H9 (cell line): Measurements from ENCODE around the gene BSG. TPM values are rescaled to one million over a fixed set of nuclear protein-coding genes. Genes with fewer than 3 reads are reported as not detected.
A peak's percentile ranks its signal among the peaks of the same experiment; 100 is the strongest.

ENCODE experiments used
- DNase-seq: peaks from one replicate; pipeline ENCODE4 v3.0.0-alpha.2; 2017
- H2AFZ ChIP-seq: one replicate; pipeline ENCODE4 v1.6.1; 2013; ENCODE audit warnings: mild to moderate bottlenecking, low read length, control low read depth, moderate library complexity
- H2AK5ac ChIP-seq: 2 replicates; pipeline ENCODE4 v1.6.1; 2013; ENCODE audit warnings: low read length, control low read depth, mixed read lengths; ENCODE audit not compliant: insufficient read length
- H2BK120ac ChIP-seq: one replicate; pipeline ENCODE4 v1.6.1; 2013; ENCODE audit warnings: low read depth, mild to moderate bottlenecking, low read length, control low read depth, inconsistent platforms; ENCODE audit not compliant: poor library complexity, severe bottlenecking
- H2BK12ac ChIP-seq: 2 replicates; pipeline ENCODE4 v1.6.1; 2013; ENCODE audit warnings: low read length, control low read depth, mixed read lengths, low read depth; ENCODE audit not compliant: insufficient read length
- H2BK15ac ChIP-seq: 2 replicates; pipeline ENCODE4 v1.6.1; 2013; ENCODE audit warnings: low read depth, low read length, control low read depth
- H2BK20ac ChIP-seq: one replicate; pipeline ENCODE4 v1.6.1; 2013; ENCODE audit warnings: low read depth, mild to moderate bottlenecking, low read length, control low read depth, inconsistent platforms; ENCODE audit not compliant: poor library complexity, severe bottlenecking
- H2BK5ac ChIP-seq: 2 replicates; pipeline ENCODE4 v1.6.1; 2013; ENCODE audit warnings: low read length, control low read depth, mixed read lengths; ENCODE audit not compliant: insufficient read length
- H3K14ac ChIP-seq: 2 replicates; pipeline ENCODE4 v1.6.1; 2013; ENCODE audit warnings: low read length, control low read depth; ENCODE audit not compliant: insufficient read depth
- H3K18ac ChIP-seq: 2 replicates; pipeline ENCODE4 v1.6.1; 2013; ENCODE audit warnings: low read depth, mild to moderate bottlenecking, mixed read lengths, low read length, control low read depth; ENCODE audit not compliant: insufficient read length
- H3K23ac ChIP-seq: 2 replicates; pipeline ENCODE4 v1.6.1; 2013; ENCODE audit warnings: low read length, control low read depth, mixed read lengths, low read depth; ENCODE audit not compliant: insufficient read length
- H3K23me2 ChIP-seq: 2 replicates; pipeline ENCODE4 v1.6.1; 2013; ENCODE audit warnings: low read depth, mild to moderate bottlenecking, mixed read lengths, low read length, control low read depth; ENCODE audit not compliant: insufficient read length, poor library complexity, severe bottlenecking
- H3K27ac ChIP-seq: 2 replicates; pipeline ENCODE4 v1.5.1; 2013; ENCODE audit warnings: low read length, control low read depth, mixed read lengths, low read depth; ENCODE audit not compliant: insufficient read length
- H3K27me3 ChIP-seq: 2 replicates; pipeline ENCODE4 v1.6.1; 2013; ENCODE audit warnings: low read length, control low read depth, inconsistent platforms; ENCODE audit not compliant: insufficient read depth
- H3K4ac ChIP-seq: 2 replicates; pipeline ENCODE4 v1.6.1; 2013; ENCODE audit warnings: low read depth, mild to moderate bottlenecking, control low read depth, inconsistent platforms, low read length, moderate library complexity
- H3K4me1 ChIP-seq: 2 replicates; pipeline ENCODE4 v1.6.1; 2013; ENCODE audit warnings: low read length, control low read depth, inconsistent platforms; ENCODE audit not compliant: insufficient read depth
- H3K4me2 ChIP-seq: 2 replicates; pipeline ENCODE4 v1.6.1; 2013; ENCODE audit warnings: low read length, control low read depth, mixed read lengths; ENCODE audit not compliant: insufficient read length, insufficient read depth
- H3K56ac ChIP-seq: 2 replicates; pipeline ENCODE4 v1.6.1; 2013; ENCODE audit warnings: low read depth, mild to moderate bottlenecking, mixed read lengths, low read length, control low read depth; ENCODE audit not compliant: insufficient read length
- H3K79me1 ChIP-seq: 2 replicates; pipeline ENCODE4 v1.6.1; 2013; ENCODE audit warnings: low read depth, mild to moderate bottlenecking, moderate library complexity, low read length, control low read depth, inconsistent platforms; ENCODE audit not compliant: insufficient read depth, poor library complexity, severe bottlenecking
- H3K79me2 ChIP-seq: 2 replicates; pipeline ENCODE4 v1.6.1; 2013; ENCODE audit warnings: low read length, control low read depth, inconsistent platforms; ENCODE audit not compliant: insufficient read depth
- H3K9ac ChIP-seq: 2 replicates; pipeline ENCODE4 v1.6.1; 2013; ENCODE audit warnings: low read length, control low read depth, mixed read lengths; ENCODE audit not compliant: insufficient read length; ENCODE audit errors: extremely low read depth
- H3K9me3 ChIP-seq: one replicate; pipeline ENCODE4 v1.6.1; 2013; ENCODE audit warnings: low read depth, low read length, inconsistent platforms; ENCODE audit not compliant: control insufficient read depth
- H3T11ph ChIP-seq: one replicate; pipeline ENCODE4 v1.6.1; 2013; ENCODE audit warnings: mild to moderate bottlenecking, low read length, control low read depth, inconsistent platforms
- H4K20me1 ChIP-seq: one replicate; pipeline ENCODE4 v1.6.1; 2013; ENCODE audit not compliant: control insufficient read depth, insufficient read length, insufficient read depth
- H4K5ac ChIP-seq: 2 replicates; pipeline ENCODE4 v1.6.1; 2013; ENCODE audit warnings: low read depth, mild to moderate bottlenecking, mixed read lengths, low read length, control low read depth; ENCODE audit not compliant: insufficient read length
- H4K8ac ChIP-seq: replicated peaks from 2 replicates; pipeline ENCODE4 v1.6.1; 2013; ENCODE audit warnings: low read length, control low read depth, mixed read lengths, low read depth; ENCODE audit not compliant: insufficient read length
- H4K91ac ChIP-seq: 2 replicates; pipeline ENCODE4 v1.6.1; 2013; ENCODE audit warnings: low read depth, mild to moderate bottlenecking, moderate library complexity, mixed read lengths, low read length, control low read depth; ENCODE audit not compliant: insufficient read length
- H3K27ac Mint-ChIP-seq, 3 experiments: 2 replicates in 2 of 3; 3 replicates in 1 of 3; pipeline ENCODE4 v1.8.0; 2020 to 2021; ENCODE audit warnings: mixed read lengths in 3 of 3, mild to moderate bottlenecking in 1 of 3, moderate library complexity in 1 of 3
- H3K27me3 Mint-ChIP-seq: 2 replicates; pipeline ENCODE4 v1.8.0; 2021; ENCODE audit warnings: low read depth, mild to moderate bottlenecking, moderate library complexity, mixed read lengths
- H3K36me3 Mint-ChIP-seq, 3 experiments: 2 replicates in 2 of 3; 3 replicates in 1 of 3; pipeline ENCODE4 v1.8.0; 2020 to 2021; ENCODE audit warnings: low read depth in 3 of 3, mixed read lengths in 3 of 3; ENCODE audit not compliant: insufficient read depth in 1 of 3
- H3K4me1 Mint-ChIP-seq, 2 experiments: 2 replicates each; pipeline ENCODE4 v1.8.0; 2020; ENCODE audit warnings: mixed read lengths in 2 of 2
- H3K4me3 Mint-ChIP-seq, 2 experiments: 2 replicates in 1 of 2; 3 replicates in 1 of 2; pipeline ENCODE4 v1.8.0; 2020 to 2021; ENCODE audit warnings: mild to moderate bottlenecking in 2 of 2, mixed read lengths in 2 of 2, moderate library complexity in 1 of 2
- H3K9me3 Mint-ChIP-seq, 2 experiments: 2 replicates in 1 of 2; 3 replicates in 1 of 2; pipeline ENCODE4 v1.8.0; 2020; ENCODE audit warnings: mild to moderate bottlenecking in 2 of 2, mixed read lengths in 2 of 2, moderate library complexity in 1 of 2
- WGBS: extraction: QIAGEN DNeasy Blood & Tissue Kit; methylation state at CpG from one replicate; pipeline ENCODE4 v1.1.7; 2013; ENCODE audit warnings: missing lambda C conversion rate, low lambda C conversion rate, mixed read lengths; ENCODE audit not compliant: insufficient read length; ENCODE audit errors: extremely low coverage; 5-methylcytosine and 5-hydroxymethylcytosine counted together
- total RNA-seq: library from RNA; stranded (reverse); gene quantifications from 2 replicates; pipeline ENCODE4 v1.2.1, GENCODE V29; 2021
- TF ChIP-seq, protein P1 (sequence below): fragments of 200-600 bp; sonication (generic); conservative IDR thresholded peaks from 3 replicates; pipeline ENCODE4 v1.8.0; 2021; ENCODE audit warnings: antibody characterized with exemption, mild to moderate bottlenecking

BSG gene
- total RNA-seq, 1 experiment from 2014 or later: 715 TPM

DNA sequence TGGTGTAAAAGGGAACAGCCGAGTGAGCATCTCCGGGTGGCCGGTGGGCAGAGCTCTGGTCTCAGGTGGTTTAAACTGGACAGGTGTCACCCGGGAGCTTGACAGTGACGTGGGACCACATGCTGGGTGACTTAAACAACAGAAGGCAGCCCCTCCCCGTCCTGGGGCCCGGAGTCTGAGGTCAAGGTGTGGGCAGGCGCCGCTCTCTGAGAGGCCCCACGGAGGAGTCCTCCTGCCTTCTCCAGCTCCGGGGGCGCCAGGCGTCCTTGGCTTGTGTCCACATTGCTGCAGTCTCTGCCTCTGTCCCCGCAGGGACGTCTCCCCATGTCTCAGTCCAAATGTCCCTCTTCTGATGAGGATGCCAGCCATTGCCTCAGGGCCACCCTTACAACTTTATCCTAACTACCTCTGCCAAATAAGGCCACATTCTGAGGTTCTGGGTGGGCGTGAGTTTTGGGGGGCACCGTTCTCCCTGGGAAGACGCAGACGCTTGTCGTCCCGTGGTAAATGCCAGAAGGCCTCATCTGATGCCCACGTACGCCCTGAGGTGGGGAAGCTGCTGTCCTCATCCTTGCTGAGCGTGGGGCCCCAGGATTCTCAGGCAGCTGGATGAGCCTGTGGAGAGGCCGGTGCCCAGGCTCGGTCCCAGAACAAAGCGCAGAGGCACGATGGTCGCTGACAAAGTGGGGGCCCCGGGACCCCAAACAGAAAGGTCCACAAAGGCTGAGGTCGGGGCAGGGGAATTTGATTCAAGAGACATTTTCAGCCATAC is 15.6 kb upstream of the BSG start:
- Mint-ChIP-seq H3K4me1 (peaks cover 7 to 11% of the 10 kb centered on the region in 2 experiments), H3K27me3 (peaks cover 10% of the 10 kb centered on the region), H3K4me3 (no peak overlapping the region), H3K9me3 (peaks cover 3 to 8% of the 10 kb centered on the region in 2 experiments; a peak in 4 of 5 replicates), H3K27ac (no peak overlapping the region), H3K36me3 (peaks cover 0 to 4% (median 2%) of the 10 kb centered on the region in 3 experiments; a peak in 3 of 7 replicates)
- Histone ChIP-seq H2BK5ac (no peak overlapping the region), H2BK15ac (no peak overlapping the region), H3K9me3 (no peaks in the 10 kb centered on the region), H3K27me3 (no peaks in the 10 kb centered on the region), H2BK120ac (no peak overlapping the region), H3K14ac (no peak overlapping the region), H3K9ac (no peak overlapping the region), H3K4me1 (no peaks in the 10 kb centered on the region), H3K4ac (no peak overlapping the region), H4K20me1 (no peaks in the 10 kb centered on the region), H3K27ac (no peak overlapping the region), H4K8ac (no peak overlapping the region), H2AK5ac (no peak overlapping the region), H3K18ac (no peak overlapping the region), H3K23ac (no peak overlapping the region), H2AFZ (no peak overlapping the region), H3T11ph (no peak overlapping the region), H2BK20ac (no peak overlapping the region), H3K79me2 (no peaks in the 10 kb centered on the region), H2BK12ac (no peak overlapping the region), H3K4me2 (no peak overlapping the region), H3K56ac (no peak overlapping the region), H3K23me2 (no peaks in the 10 kb centered on the region), H3K79me1 (no peaks in the 10 kb centered on the region), H4K5ac (no peak overlapping the region), H4K91ac (no peak overlapping the region)
- no CpG with 5 or more reads among the region's 31 CpGs for WGBS
- DNase-seq: peak; percentile 27
- TF ChIP-seq, protein P1, sequence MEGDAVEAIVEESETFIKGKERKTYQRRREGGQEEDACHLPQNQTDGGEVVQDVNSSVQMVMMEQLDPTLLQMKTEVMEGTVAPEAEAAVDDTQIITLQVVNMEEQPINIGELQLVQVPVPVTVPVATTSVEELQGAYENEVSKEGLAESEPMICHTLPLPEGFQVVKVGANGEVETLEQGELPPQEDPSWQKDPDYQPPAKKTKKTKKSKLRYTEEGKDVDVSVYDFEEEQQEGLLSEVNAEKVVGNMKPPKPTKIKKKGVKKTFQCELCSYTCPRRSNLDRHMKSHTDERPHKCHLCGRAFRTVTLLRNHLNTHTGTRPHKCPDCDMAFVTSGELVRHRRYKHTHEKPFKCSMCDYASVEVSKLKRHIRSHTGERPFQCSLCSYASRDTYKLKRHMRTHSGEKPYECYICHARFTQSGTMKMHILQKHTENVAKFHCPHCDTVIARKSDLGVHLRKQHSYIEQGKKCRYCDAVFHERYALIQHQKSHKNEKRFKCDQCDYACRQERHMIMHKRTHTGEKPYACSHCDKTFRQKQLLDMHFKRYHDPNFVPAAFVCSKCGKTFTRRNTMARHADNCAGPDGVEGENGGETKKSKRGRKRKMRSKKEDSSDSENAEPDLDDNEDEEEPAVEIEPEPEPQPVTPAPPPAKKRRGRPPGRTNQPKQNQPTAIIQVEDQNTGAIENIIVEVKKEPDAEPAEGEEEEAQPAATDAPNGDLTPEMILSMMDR: no peak
